ENCODE data around the gene FEM1C.

DNA sequence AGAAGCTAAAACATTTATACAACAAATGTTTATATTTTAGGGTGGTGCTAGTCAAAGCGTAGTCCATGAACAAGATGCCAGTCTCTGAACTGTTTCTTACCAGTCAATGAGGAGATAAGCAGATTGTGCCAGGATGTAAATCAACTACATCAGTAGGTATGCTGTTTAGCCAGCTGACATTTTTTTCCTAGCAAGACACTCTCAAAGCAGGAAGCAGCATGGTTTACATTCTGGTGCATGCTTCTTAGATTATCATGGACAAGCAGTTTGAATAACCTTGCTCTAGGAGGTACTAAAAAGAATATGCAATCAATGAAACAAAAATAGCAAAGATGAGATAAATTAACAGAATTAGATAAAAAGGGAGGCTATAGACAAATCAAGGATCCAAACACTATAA is 40.7 kb upstream of the FEM1C start:
- TF ChIP-seq, protein P1, sequence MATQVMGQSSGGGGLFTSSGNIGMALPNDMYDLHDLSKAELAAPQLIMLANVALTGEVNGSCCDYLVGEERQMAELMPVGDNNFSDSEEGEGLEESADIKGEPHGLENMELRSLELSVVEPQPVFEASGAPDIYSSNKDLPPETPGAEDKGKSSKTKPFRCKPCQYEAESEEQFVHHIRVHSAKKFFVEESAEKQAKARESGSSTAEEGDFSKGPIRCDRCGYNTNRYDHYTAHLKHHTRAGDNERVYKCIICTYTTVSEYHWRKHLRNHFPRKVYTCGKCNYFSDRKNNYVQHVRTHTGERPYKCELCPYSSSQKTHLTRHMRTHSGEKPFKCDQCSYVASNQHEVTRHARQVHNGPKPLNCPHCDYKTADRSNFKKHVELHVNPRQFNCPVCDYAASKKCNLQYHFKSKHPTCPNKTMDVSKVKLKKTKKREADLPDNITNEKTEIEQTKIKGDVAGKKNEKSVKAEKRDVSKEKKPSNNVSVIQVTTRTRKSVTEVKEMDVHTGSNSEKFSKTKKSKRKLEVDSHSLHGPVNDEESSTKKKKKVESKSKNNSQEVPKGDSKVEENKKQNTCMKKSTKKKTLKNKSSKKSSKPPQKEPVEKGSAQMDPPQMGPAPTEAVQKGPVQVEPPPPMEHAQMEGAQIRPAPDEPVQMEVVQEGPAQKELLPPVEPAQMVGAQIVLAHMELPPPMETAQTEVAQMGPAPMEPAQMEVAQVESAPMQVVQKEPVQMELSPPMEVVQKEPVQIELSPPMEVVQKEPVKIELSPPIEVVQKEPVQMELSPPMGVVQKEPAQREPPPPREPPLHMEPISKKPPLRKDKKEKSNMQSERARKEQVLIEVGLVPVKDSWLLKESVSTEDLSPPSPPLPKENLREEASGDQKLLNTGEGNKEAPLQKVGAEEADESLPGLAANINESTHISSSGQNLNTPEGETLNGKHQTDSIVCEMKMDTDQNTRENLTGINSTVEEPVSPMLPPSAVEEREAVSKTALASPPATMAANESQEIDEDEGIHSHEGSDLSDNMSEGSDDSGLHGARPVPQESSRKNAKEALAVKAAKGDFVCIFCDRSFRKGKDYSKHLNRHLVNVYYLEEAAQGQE (IDR thresholded peaks at IDR 0.05; ENCODE audit: borderline replicate concordance): no peak
- TF ChIP-seq, protein P2, sequence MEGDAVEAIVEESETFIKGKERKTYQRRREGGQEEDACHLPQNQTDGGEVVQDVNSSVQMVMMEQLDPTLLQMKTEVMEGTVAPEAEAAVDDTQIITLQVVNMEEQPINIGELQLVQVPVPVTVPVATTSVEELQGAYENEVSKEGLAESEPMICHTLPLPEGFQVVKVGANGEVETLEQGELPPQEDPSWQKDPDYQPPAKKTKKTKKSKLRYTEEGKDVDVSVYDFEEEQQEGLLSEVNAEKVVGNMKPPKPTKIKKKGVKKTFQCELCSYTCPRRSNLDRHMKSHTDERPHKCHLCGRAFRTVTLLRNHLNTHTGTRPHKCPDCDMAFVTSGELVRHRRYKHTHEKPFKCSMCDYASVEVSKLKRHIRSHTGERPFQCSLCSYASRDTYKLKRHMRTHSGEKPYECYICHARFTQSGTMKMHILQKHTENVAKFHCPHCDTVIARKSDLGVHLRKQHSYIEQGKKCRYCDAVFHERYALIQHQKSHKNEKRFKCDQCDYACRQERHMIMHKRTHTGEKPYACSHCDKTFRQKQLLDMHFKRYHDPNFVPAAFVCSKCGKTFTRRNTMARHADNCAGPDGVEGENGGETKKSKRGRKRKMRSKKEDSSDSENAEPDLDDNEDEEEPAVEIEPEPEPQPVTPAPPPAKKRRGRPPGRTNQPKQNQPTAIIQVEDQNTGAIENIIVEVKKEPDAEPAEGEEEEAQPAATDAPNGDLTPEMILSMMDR (IDR thresholded peaks at IDR 0.05; ENCODE audit: poor library complexity, severe bottlenecking): no peak
- TF ChIP-seq EZH2 (IDR thresholded peaks at IDR 0.05; ENCODE audit: borderline replicate concordance, insufficient read depth, low read length, poor library complexity, severe bottlenecking) (no peak), POLR2AphosphoS5 (IDR thresholded peaks at IDR 0.05) (no peak), MXI1 (conservative IDR thresholded peaks at IDR 0.05; ENCODE audit: poor library complexity, severe bottlenecking) (no peak)

Data from neural cell (in vitro differentiated cells).